ENCODE results near the gene CES2.

Gene CES2

GRCh38 chr16:66977341-66978113 lies 42.2 kb downstream of the CES2 start (continued):
- TF ChIP-seq ZFP69B (tag by site-specific recombination; IDR thresholded peaks at IDR 0.05) (0 out of 2 replicates have a peak, but pooled peaks have one; percentile 59), ZNF26 (tag by site-specific recombination; IDR thresholded peaks at IDR 0.05) (no peak), ZNF366 (tag by site-specific recombination; conservative IDR thresholded peaks at IDR 0.05) (no peak), BCL11B (tag by site-specific recombination; IDR thresholded peaks at IDR 0.05; ENCODE audit: low read depth) (no peak), ZNF530 (tag by site-specific recombination; IDR thresholded peaks at IDR 0.05; ENCODE audit: low read depth) (no peak), ZNF658 (tag by site-specific recombination; IDR thresholded peaks at IDR 0.05) (no peak), GLIS2 (tag by site-specific recombination; IDR thresholded peaks at IDR 0.05) (peak; percentile 48; the same call in 1 of the 2 replicates), GLIS1 (tag by site-specific recombination; IDR thresholded peaks at IDR 0.05) (0 out of 2 replicates have a peak, but pooled peaks have one; percentile 12), GLI4 (tag by site-specific recombination; IDR thresholded peaks at IDR 0.05) (no peak), ZNF121 (tag by site-specific recombination; IDR thresholded peaks at IDR 0.05) (no peak), ZNF768 (tag by site-specific recombination; IDR thresholded peaks at IDR 0.05) (no peak), ZNF571 (tag by site-specific recombination; IDR thresholded peaks at IDR 0.05) (no peak), SP2 (tag by site-specific recombination; IDR thresholded peaks at IDR 0.05) (no peak), ZNF664 (tag by site-specific recombination; IDR thresholded peaks at IDR 0.05) (peak; percentile 37; the same call in 1 of the 2 replicates), ZNF677 (tag by site-specific recombination; IDR thresholded peaks at IDR 0.05) (no peak), ZBTB48 (tag by site-specific recombination; IDR thresholded peaks at IDR 0.05) (peak; percentile 74; the same call in 1 of the 2 replicates), HOXD13 (CRISPR knock-in tag; IDR thresholded peaks at IDR 0.05; ENCODE audit: borderline replicate concordance) (no peak), ZNF654 (tag by site-specific recombination; IDR thresholded peaks at IDR 0.05; ENCODE audit: low read depth) (peak; percentile 88), ZBTB8A (tag by site-specific recombination; IDR thresholded peaks at IDR 0.05) (no peak), ZNF280D (tag by site-specific recombination; IDR thresholded peaks at IDR 0.05) (no peak), ZNF670 (tag by site-specific recombination; IDR thresholded peaks at IDR 0.05; ENCODE audit: low read depth) (no peak), PBX3 (CRISPR knock-in tag; IDR thresholded peaks at IDR 0.05) (no peak), ZNF837 (tag by site-specific recombination; IDR thresholded peaks at IDR 0.05) (no peak), ZNF596 (tag by site-specific recombination; IDR thresholded peaks at IDR 0.05) (no peak), MEIS1 (CRISPR knock-in tag; IDR thresholded peaks at IDR 0.05; ENCODE audit: borderline replicate concordance) (no peak), ZNF132 (tag by site-specific recombination; IDR thresholded peaks at IDR 0.05; ENCODE audit: borderline replicate concordance) (no peak), SALL2 (tag by site-specific recombination; IDR thresholded peaks at IDR 0.05; ENCODE audit: borderline replicate concordance) (no peak)

All from HEK293 (cell line).